GM23248 (cell line): ENCODE data around the gene RAB3IP.

Experiments used
- EZH2 ChIP-seq: fragments of 200-600 bp; sonication (generic); IDR thresholded peaks from 2 replicates; pipeline ENCODE4 v1.6.1; 2018; ENCODE audit warnings: antibody characterized with exemption, mild to moderate bottlenecking; ENCODE audit not compliant: insufficient read depth, poor library complexity, severe bottlenecking
- EZH2phosphoT487 ChIP-seq: fragments of 200-600 bp; sonication (generic); IDR thresholded peaks from 2 replicates; pipeline ENCODE4 v1.6.1; 2018; ENCODE audit warnings: antibody characterized with exemption, moderate library complexity, mild to moderate bottlenecking, low read depth; ENCODE audit not compliant: insufficient read depth

DNA sequence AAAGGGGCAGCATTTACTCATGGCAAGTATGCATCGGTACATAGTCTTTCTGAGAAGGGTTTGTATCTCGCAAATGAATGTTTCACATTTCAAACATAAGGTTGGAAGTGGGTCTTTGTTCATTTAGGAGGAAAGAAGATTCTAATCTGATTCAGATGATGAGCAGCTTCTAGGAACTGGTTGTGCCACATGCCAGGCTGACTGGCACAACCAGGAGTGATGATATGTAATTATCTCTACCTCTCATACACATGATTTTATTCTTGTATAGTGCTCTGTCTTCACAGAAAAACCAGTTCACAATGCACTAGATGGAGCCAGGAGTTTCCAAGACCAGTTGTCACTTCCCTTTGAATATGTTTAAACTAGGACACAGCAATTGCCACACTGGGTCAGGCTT lies 25.8 kb upstream of the RAB3IP start:
- TF ChIP-seq EZH2 (no peak), EZH2phosphoT487 (no peak)
